ENCODE results near the gene FILIP1L.

- TF ChIP-seq SP1 (IDR thresholded peaks at IDR 0.05; ENCODE audit: low read depth, low read length) = no peak
- no peak for TF ChIP-seq MAX (IDR thresholded peaks at IDR 0.05)
- TF ChIP-seq CTCF (IDR thresholded peaks at IDR 0.05; ENCODE audit: control extremely low read depth in 1 of 3, insufficient read depth in 1 of 3, low read depth in 1 of 3, low read length in 3 of 3) = no peak
- TF ChIP-seq YY1 (IDR thresholded peaks at IDR 0.05; ENCODE audit: low read depth, low read length) = no peak
- no peak for TF ChIP-seq EZH2 (IDR thresholded peaks at IDR 0.05; ENCODE audit: low read depth, low read length, severe bottlenecking)
- TF ChIP-seq HDAC2 (IDR thresholded peaks at IDR 0.05; ENCODE audit: borderline replicate concordance in 1 of 2, low read depth in 2 of 2, low read length in 2 of 2) = no peak
- TF ChIP-seq CHD2 (IDR thresholded peaks at IDR 0.05; ENCODE audit: low read length) = no peak
- no peak for TF ChIP-seq EP300 (IDR thresholded peaks at IDR 0.05; ENCODE audit: borderline replicate concordance in 1 of 2, low read depth in 2 of 2, low read length in 2 of 2)
- TF ChIP-seq TBP (IDR thresholded peaks at IDR 0.05; ENCODE audit: low read depth, low read length) = no peak
- TF ChIP-seq TCF12 (IDR thresholded peaks at IDR 0.05; ENCODE audit: low read depth, low read length) = no peak
- no peak for TF ChIP-seq RBBP5 (IDR thresholded peaks at IDR 0.05; ENCODE audit: borderline replicate concordance, low read depth, low read length)
- TF ChIP-seq POU5F1 (IDR thresholded peaks at IDR 0.05; ENCODE audit: low read depth, low read length) = no peak
- no peak for TF ChIP-seq POLR2A (IDR thresholded peaks at IDR 0.05; ENCODE audit: control extremely low read depth in 1 of 2, low read depth in 2 of 2, low read length in 2 of 2)
These were observed 262.3 kb downstream of the FILIP1L start for GRCh38 chr3:99851955-99852354.

Data from H1 (cell line).